Stimulated activated CD4-positive, alpha-beta T cell treated with anti-CD3 and anti-CD28 coated beads, Interleukin-2, amount 100 ng/mL, for 4 hours (primary cell): ENCODE results near the gene AP5B1.
A peak's percentile ranks its signal among the peaks of the same experiment; 100 is the strongest.
"Not testable (repeated sequence)": the region's sequence is repeated elsewhere in the genome, so short reads cannot be mapped to it uniquely, and the experiment has no call there.

Experiments
- DNase-seq: peaks from one replicate; pipeline ENCODE4 v3.0.0-alpha.2; 2020; ENCODE audit warnings: low read depth

Gene AP5B1

DNA sequence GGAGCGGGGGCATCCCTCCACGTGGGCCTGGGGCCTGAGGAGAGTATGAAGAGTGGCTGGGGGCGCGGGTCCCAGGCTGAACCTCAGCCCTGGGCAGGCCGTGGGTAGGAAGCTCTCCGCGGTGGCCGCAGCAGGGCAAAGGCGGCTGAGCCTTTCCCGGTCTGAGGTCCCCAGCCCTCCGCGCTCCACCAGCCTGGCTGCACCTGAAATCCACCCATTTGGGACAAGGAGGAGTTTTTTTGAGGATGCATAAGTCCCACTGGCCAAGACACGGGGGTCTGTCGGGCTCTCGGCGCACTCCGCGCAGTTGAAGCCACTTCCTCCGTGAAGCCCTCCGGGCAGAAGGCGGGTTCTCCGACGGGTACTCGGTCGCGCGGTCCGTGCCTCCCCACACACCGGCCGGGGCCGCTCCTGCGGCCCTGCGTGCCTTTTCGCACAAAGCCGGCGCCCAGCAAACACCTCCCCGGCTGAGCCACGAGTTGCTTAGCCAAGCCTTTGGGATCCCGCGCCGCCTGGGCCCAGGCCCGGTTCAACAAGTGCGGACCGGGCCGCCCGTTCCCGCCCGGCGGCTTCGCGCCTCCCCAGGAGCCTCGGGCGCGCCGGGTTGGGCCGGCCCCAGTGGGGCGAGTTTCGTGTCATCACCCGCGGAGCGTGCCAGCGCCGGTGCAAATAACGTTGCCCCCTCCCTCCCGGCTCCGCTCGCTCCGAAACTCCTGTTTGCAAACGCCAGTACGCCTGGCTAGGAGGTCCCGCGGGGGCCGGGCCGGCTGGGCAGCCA is 5.4 kb upstream of the AP5B1 start:
- DNase-seq: no peak

GRCh38 chr11:65785319-65786007 is 4.7 kb upstream of the AP5B1 start:
- no peak for DNase-seq

GRCh38 chr11:65782816-65783228 is 2.0 kb upstream of the AP5B1 start:
- DNase-seq: no peak

GRCh38 chr11:65781962-65782815 is 1.4 kb upstream of the AP5B1 start:
- no peak for DNase-seq

- DNase-seq: no peak
These were observed 581 bp upstream of the AP5B1 start for GRCh38 chr11:65781152-65781961.

DNA sequence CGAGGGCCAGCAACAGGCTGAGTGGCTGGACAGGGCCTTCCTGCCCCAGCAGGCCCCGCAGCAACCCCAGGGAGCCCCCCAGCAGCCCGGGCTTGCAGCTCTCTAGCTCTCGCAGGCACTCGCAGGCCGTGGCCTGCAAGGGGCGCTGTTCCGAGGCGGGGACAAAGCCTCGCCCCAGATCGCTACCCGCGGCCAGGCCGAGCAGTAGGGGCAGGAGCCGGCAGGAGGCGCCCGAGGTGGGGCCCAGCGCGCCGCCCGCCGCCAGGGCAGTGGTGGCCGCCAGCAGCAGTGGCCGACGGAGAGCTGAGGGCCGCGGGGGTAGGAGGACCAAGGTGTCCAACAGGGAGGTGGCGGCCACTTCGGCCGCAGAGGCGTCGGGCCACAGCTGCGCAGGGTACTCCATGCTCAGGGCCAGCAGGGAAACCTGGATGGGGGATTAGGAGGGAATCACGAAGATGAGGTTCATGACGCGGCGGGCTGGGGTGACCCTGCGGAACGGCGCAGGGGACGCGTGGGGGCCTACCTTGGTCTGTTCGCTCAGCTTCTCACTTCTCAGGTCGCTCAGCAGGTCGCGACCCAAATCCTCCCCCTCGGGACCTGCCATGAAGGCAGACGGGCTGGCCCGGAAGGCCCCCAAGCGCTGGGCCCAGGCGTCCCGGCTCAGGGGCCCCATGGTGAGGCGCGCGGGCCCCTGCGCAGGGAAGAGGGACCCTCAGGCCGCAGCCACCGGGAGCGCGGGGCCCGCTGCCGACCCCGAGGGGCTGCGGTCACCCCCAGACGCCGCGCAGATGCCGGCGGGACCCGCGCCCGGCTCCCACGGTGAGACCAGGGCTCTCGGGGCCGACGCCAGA is 632 bp downstream of the AP5B1 start:
- DNase-seq: peak; percentile 50

GRCh38 chr11:65779669-65779918 is 1.2 kb downstream of the AP5B1 start:
- no peak for DNase-seq

- DNase-seq: no peak
These were observed 1.7 kb downstream of the AP5B1 start for GRCh38 chr11:65778901-65779668.

GRCh38 chr11:65778431-65778900 is 2.3 kb downstream of the AP5B1 start:
- no peak for DNase-seq

DNA sequence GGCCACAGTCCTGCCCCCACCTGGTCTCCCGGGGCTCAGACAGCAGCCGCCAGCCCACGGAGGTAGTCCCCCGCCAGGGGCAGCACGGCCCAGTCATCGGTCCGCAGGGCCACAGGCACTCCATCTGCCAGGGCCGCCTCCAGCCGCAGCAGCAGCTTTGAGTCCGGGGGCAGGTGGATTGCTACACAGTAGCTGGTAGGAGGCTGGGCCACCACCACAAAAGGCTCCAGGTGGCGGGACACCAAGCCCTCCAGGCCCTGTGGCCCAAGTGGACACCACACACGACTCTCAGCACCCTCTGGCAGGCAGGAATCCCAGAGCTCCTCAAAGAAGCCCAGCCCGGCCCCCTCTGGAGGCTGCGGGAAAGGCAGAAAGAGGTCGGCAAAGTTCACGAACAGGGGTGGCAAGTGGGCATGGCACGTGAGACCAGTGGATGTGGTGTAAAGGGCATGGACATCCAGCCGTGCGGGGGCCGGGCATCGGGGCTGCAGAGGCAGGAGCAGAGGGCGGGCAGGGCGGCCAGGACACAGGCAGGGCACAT is 2.9 kb downstream of the AP5B1 start:
- no peak for DNase-seq

DNA sequence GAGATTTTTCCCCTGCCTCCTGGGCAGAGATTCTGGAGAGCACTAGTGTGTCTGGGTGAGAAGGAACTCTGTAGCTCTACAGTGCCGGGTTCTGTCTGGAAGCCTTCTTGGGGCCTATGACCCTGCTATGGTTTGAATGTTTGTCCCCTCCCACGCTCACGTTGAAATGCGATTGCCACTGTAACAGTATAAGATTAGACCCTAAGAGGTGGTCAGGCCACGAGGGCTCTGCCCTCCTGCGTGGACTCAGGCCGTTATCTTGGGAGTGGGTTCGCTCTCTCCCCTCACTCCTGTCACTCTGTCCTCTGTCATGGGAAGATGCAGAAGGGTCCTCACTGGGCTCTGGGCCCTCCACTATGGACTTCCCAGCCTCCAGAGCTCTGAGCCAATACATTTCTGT is 3.5 kb downstream of the AP5B1 start:
- no peak for DNase-seq

- DNase-seq: no peak
These were observed 4.0 kb downstream of the AP5B1 start for GRCh38 chr11:65776710-65777141.

- no peak for DNase-seq
These were observed 4.6 kb downstream of the AP5B1 start for GRCh38 chr11:65776196-65776595.

DNA sequence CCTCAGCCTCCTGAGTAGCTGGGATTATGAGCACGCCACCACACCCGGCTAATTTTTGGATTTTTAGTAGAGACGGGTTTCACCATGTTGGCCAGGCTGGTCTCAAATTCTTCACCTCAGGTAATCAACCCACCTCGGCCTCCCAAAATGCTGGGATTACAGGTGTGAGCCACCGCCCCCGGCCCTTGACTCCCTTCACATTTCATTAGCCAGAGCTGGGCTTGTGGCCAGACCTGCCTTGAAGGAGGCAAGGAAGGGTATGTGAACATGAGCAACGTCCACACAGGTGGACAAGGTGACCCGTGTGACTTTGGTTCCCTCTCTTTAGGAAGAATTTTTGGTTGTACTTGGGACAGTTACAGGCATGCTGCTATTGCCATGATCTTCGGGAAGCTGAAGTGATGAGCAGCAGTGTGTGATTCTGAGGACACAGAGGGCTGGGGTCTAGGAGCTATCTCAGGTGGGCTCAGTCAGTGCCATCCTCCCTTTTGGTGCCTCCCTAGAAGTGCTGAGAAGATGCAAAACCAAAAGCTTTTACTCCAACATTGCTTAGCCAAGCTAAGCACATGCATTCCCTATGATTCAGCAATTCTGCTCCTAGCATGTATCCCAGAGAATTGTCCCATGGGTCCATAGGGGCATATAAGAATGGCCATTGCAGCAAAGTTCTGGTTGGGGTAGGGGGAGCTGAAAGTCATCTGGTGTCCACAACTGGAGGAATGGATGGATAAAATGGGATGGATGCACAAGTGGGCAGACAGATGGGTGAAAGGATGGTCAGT is 6.1 kb downstream of the AP5B1 start:
- DNase-seq: no peak

DNA sequence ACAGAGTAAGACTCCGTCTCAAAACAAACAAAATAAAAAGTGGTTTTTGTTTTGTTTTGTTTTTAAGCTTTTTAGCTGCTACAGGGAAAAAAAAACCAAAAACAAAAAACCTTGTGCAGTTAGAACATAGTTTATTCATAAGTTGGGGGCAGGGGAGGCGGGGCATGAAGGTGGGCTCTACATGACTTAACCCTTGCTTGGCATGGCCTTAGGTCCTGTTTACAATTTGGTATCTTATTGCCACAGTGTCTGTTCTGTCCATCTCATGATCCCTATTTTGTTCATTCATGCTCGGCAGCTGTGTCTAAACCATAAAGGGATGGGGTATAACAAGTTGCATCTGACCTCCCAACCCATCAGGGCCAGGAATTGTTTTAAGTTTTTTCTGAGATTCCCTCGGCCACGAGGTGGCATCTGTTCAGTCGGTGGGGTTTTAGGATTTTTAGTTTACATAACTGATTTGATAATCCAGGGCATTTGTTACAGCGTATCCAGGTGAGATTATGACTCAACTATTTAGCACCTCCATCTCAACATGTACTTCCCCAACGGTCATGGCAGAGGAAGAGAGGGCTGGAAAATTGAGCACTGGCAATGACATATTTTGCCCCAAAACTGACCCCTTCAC is 6.9 kb downstream of the AP5B1 start:
- DNase-seq: no peak

GRCh38 chr11:65771589-65772112 is 9.1 kb downstream of the AP5B1 start:
- no peak for DNase-seq

DNA sequence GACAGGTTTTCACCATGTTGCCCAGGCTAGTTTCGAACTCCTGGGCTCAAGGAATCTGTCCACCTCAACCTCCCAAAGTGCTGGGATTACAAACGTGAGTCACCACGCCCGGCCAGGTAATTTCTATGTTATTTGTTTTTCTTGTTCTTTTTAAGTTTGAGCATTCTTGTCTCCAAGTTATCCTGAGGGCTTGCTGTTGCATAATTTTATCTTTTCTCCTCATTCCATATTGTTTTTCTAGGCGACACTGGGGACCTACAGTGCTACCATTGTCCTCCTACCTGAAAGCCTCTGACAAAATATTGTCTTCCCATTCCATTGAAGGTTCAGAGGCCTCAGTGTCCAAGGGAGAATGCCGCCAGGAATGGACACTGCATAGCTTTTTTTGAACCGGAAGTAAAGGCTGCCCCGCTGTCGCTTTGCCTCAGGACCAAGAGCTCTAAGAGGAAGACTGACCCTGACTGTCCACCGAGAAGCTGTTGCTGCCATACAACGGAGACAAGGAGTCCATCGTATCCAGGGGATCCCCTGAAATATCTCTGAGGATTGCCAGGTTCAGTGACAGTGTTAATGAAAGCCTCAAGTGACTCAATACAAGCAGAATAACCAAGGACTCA is 9.7 kb downstream of the AP5B1 start:
- DNase-seq: no peak

GRCh38 chr11:65767806-65768205 is 13.0 kb downstream of the AP5B1 start:
- not testable (repeated sequence) for DNase-seq
